ENCODE results near the gene ZNF581.

ZNF581 gene

GRCh38 chr19:55643003-55643886 is at the start of gene ZNF581:
Gene ZNF581, plus strand, starts transcription at chr19:55643649. Its CDS starts 923 bp downstream, at chr19:55644572.
- peak; percentile 81 for DNase-seq (ENCODE audit: low spot score)

- DNase-seq (ENCODE audit: low spot score), result no peak
These were observed 48.4 kb upstream of the ZNF581 start for GRCh38 chr19:55594996-55595545.

GRCh38 chr19:55596304-55596703 is 47.1 kb upstream of the ZNF581 start:
- no peak for DNase-seq (ENCODE audit: low spot score)

GRCh38 chr19:55597501-55597921 is 45.9 kb upstream of the ZNF581 start:
- no peak for DNase-seq (ENCODE audit: low spot score)

GRCh38 chr19:55598034-55598433 is 45.4 kb upstream of the ZNF581 start:
- no peak for DNase-seq (ENCODE audit: low spot score)

- peak; percentile 97 for DNase-seq (ENCODE audit: low spot score)
These were observed 44.6 kb upstream of the ZNF581 start for GRCh38 chr19:55598719-55599467.

GRCh38 chr19:55599468-55599841 is 44.0 kb upstream of the ZNF581 start, which contains the start of gene FIZ1:
Gene FIZ1, minus strand, starts transcription at chr19:55599517. Its CDS starts 1,652 bp downstream, at chr19:55597865.
- DNase-seq (ENCODE audit: low spot score), result peak; percentile 99

- peak; percentile 94 for DNase-seq (ENCODE audit: low spot score)
These were observed 43.4 kb upstream of the ZNF581 start, which contains the start of gene ZNF524 for GRCh38 chr19:55599842-55600661. Gene ZNF524, plus strand, starts transcription at chr19:55600288. Its CDS starts 1,825 bp downstream, at chr19:55602113.

GRCh38 chr19:55600662-55601028 is 42.8 kb upstream of the ZNF581 start:
- DNase-seq (ENCODE audit: low spot score), result no peak

GRCh38 chr19:55601084-55601483 is 42.4 kb upstream of the ZNF581 start:
- no peak for DNase-seq (ENCODE audit: low spot score)

GRCh38 chr19:55602104-55603001 is 41.1 kb upstream of the ZNF581 start:
- DNase-seq (ENCODE audit: low spot score), result no peak

- no peak for DNase-seq (ENCODE audit: low spot score)
These were observed 40.3 kb upstream of the ZNF581 start for GRCh38 chr19:55603115-55603514.

- no peak for DNase-seq (ENCODE audit: low spot score)
These were observed 39.7 kb upstream of the ZNF581 start for GRCh38 chr19:55603581-55604292.

- DNase-seq (ENCODE audit: low spot score), result peak; percentile 99
These were observed 38.2 kb upstream of the ZNF581 start for GRCh38 chr19:55605207-55605636.

GRCh38 chr19:55605637-55606470 is 37.6 kb upstream of the ZNF581 start, which contains the start of gene ZNF865:
Gene ZNF865, plus strand, starts transcription at chr19:55605647. Its CDS starts 7,972 bp downstream, at chr19:55613619.
- peak; percentile 93 for DNase-seq (ENCODE audit: low spot score)

- no peak for DNase-seq (ENCODE audit: low spot score)
These were observed 37.0 kb upstream of the ZNF581 start for GRCh38 chr19:55606471-55606787.

GRCh38 chr19:55606817-55607216 is 36.6 kb upstream of the ZNF581 start:
- no peak for DNase-seq (ENCODE audit: low spot score)

- no peak for DNase-seq (ENCODE audit: low spot score)
These were observed 34.1 kb upstream of the ZNF581 start for GRCh38 chr19:55609326-55609725.

All from SW480 (cell line).